OCI-LY3 (cell line): ENCODE measurements around the gene TGFB1.

Experiments
- CTCF ChIP-seq: fragments of 200-600, 300-600 bp; sonication (generic); IDR thresholded peaks from 2 replicates; pipeline ENCODE4 v1.5.1; 2014; ENCODE audit warnings: antibody characterized with exemption, low read length, low read depth
- EZH2phosphoT487 ChIP-seq: fragments of 200-600 bp; shearing (Covaris generic); IDR thresholded peaks from 2 replicates; pipeline ENCODE4 v1.6.1; 2018; ENCODE audit warnings: antibody characterized with exemption, mixed run types, low read depth

GRCh38 chr19:41355802-41356201 lies 2.1 kb upstream of the TGFB1 start:
- TF ChIP-seq CTCF, result no peak
- no peak for TF ChIP-seq EZH2phosphoT487
